Mucosa of rectum (tissue), 2 donors: ENCODE results near the gene SUN2.

Experiments
- H3K27ac ChIP-seq, 2 donors: one replicate each; pipeline ENCODE4 v1.7.0; 2013; ENCODE audit warnings: inconsistent platforms in 2 of 2, low read depth in 2 of 2, low read length in 2 of 2
- H3K27me3 ChIP-seq, 2 donors: one replicate each; pipeline ENCODE4 v1.7.0; 2013; ENCODE audit warnings: low read length in 2 of 2; ENCODE audit not compliant: control insufficient read depth in 2 of 2, insufficient read depth in 2 of 2
- H3K36me3 ChIP-seq, 2 donors: one replicate each; pipeline ENCODE4 v1.7.0; 2013; ENCODE audit warnings: low read length in 2 of 2; ENCODE audit not compliant: control insufficient read depth in 2 of 2, insufficient read depth in 2 of 2
- H3K4me1 ChIP-seq, 2 donors: one replicate each; pipeline ENCODE4 v1.7.0; 2013; ENCODE audit warnings: low read length in 2 of 2, mild to moderate bottlenecking in 1 of 2; ENCODE audit not compliant: control insufficient read depth in 2 of 2, insufficient read depth in 2 of 2
- H3K4me3 ChIP-seq, 2 donors: one replicate each; pipeline ENCODE4 v1.7.0; 2013; ENCODE audit warnings: low read length in 2 of 2
- H3K9ac ChIP-seq, 2 donors: one replicate each; pipeline ENCODE4 v1.7.0; 2013; ENCODE audit warnings: low read length in 2 of 2, low read depth in 1 of 2, mild to moderate bottlenecking in 1 of 2
- H3K9me3 ChIP-seq, 2 donors: one replicate each; pipeline ENCODE4 v1.7.0; 2013; ENCODE audit warnings: low read length in 2 of 2; ENCODE audit not compliant: control insufficient read depth in 2 of 2
- donor health status: healthy.
- donor health status: Normal muscosa, but diverticular disease.

SUN2 gene

GRCh38 chr22:38742176-38742942, 13.4 kb downstream of the SUN2 start:
- no peaks in the 10 kb centered on the region for H3K27me3 ChIP-seq
- no peak overlapping the region for H3K9ac ChIP-seq
- no peaks in the 10 kb centered on the region for H3K9me3 ChIP-seq
- H3K4me1 ChIP-seq: peaks cover 0 to 7% of the 10 kb centered on the region in 2 donors
- no peak overlapping the region for H3K27ac ChIP-seq
- no peak overlapping the region for H3K4me3 ChIP-seq
- H3K36me3 ChIP-seq: peaks cover 77 to 88% of the 10 kb centered on the region in 2 donors

GRCh38 chr22:38741576-38741975, 14.2 kb downstream of the SUN2 start:
- peaks cover 0 to 7% of the 10 kb centered on the region in 2 donors for H3K4me1 ChIP-seq
- H3K4me3 ChIP-seq: no peak overlapping the region
- H3K27ac ChIP-seq: no peak overlapping the region
- H3K9ac ChIP-seq: no peak overlapping the region
- no peaks in the 10 kb centered on the region for H3K27me3 ChIP-seq
- H3K9me3 ChIP-seq: no peaks in the 10 kb centered on the region
- peaks cover 83 to 95% of the 10 kb centered on the region in 2 donors for H3K36me3 ChIP-seq

GRCh38 chr22:38741166-38741565, 14.6 kb downstream of the SUN2 start:
- no peak overlapping the region for H3K27ac ChIP-seq
- no peak overlapping the region for H3K9ac ChIP-seq
- H3K9me3 ChIP-seq: no peaks in the 10 kb centered on the region
- H3K4me1 ChIP-seq: peaks cover 0 to 5% of the 10 kb centered on the region in 2 donors
- H3K27me3 ChIP-seq: no peaks in the 10 kb centered on the region
- H3K36me3 ChIP-seq: peaks cover 87 to 95% of the 10 kb centered on the region in 2 donors
- no peak overlapping the region for H3K4me3 ChIP-seq

GRCh38 chr22:38740754-38741153, 15.0 kb downstream of the SUN2 start:
- Histone ChIP-seq H3K36me3 (peaks cover 90 to 96% of the 10 kb centered on the region in 2 donors), H3K9me3 (no peaks in the 10 kb centered on the region), H3K27me3 (no peaks in the 10 kb centered on the region), H3K27ac (no peak overlapping the region), H3K4me1 (peaks cover 0 to 2% of the 10 kb centered on the region in 2 donors), H3K4me3 (no peak overlapping the region), H3K9ac (no peak overlapping the region)

- Histone ChIP-seq H3K9me3 (no peaks in the 10 kb centered on the region), H3K4me3 (no peak overlapping the region), H3K27me3 (no peaks in the 10 kb centered on the region), H3K9ac (no peak overlapping the region), H3K27ac (no peak overlapping the region), H3K4me1 (no peaks in the 10 kb centered on the region), H3K36me3 (peaks cover 90 to 95% of the 10 kb centered on the region in 2 donors)
Observed at GRCh38 chr22:38740116-38740723, 15.6 kb downstream of the SUN2 start.

GRCh38 chr22:38739300-38740055, 16.3 kb downstream of the SUN2 start:
- Histone ChIP-seq H3K4me3 (no peak overlapping the region), H3K9ac (no peak overlapping the region), H3K27me3 (no peaks in the 10 kb centered on the region), H3K4me1 (no peaks in the 10 kb centered on the region), H3K9me3 (no peaks in the 10 kb centered on the region), H3K36me3 (peaks cover 87 to 88% of the 10 kb centered on the region in 2 donors), H3K27ac (no peak overlapping the region)

GRCh38 chr22:38738475-38739070, 17.2 kb downstream of the SUN2 start:
- H3K27me3 ChIP-seq: no peaks in the 10 kb centered on the region
- H3K27ac ChIP-seq: no peak overlapping the region
- H3K4me1 ChIP-seq: peaks cover 4 to 6% of the 10 kb centered on the region in 2 donors

GRCh38 chr22:38737302-38738060, 18.3 kb downstream of the SUN2 start:
- Histone ChIP-seq H3K4me1 (peaks cover 8 to 10% of the 10 kb centered on the region in 2 donors), H3K27me3 (no peaks in the 10 kb centered on the region), H3K9me3 (no peaks in the 10 kb centered on the region), H3K36me3 (peaks cover 74 to 86% of the 10 kb centered on the region in 2 donors), H3K4me3 (no peak overlapping the region), H3K9ac (no peak overlapping the region), H3K27ac (no peak overlapping the region)

More at GRCh38 chr22:38738475-38739070, 17.2 kb downstream of the SUN2 start:
- H3K9me3 ChIP-seq: no peaks in the 10 kb centered on the region
- H3K4me3 ChIP-seq: no peak overlapping the region
- H3K9ac ChIP-seq: no peak overlapping the region
- H3K36me3 ChIP-seq: peaks cover 84 to 94% of the 10 kb centered on the region in 2 donors

- Histone ChIP-seq H3K9ac (no peak overlapping the region), H3K4me1 (peaks cover 8 to 10% of the 10 kb centered on the region in 2 donors), H3K27ac (no peak overlapping the region), H3K27me3 (no peaks in the 10 kb centered on the region), H3K36me3 (peaks cover 71 to 79% of the 10 kb centered on the region in 2 donors), H3K4me3 (no peak overlapping the region), H3K9me3 (no peaks in the 10 kb centered on the region)
Observed at GRCh38 chr22:38736257-38736570, 19.6 kb downstream of the SUN2 start.
